Endothelial cell of umbilical vein (primary cell): ENCODE measurements around the gene CSRP1.
"Not testable (repeated sequence)": the region's sequence is repeated elsewhere in the genome, so short reads cannot be mapped to it uniquely, and the experiment has no call there.

Source experiments
- CTCF ChIP-seq, 2 donors: IDR thresholded peaks; 1 replicate in 1 of 2; 2 replicates in 1 of 2; pipeline ENCODE4 v1.5.1; 2011; ENCODE audit warnings: low read length in 2 of 2, mild to moderate bottlenecking in 2 of 2, moderate library complexity in 2 of 2, control low read depth in 1 of 2, inconsistent platforms in 1 of 2, low read depth in 1 of 2; ENCODE audit not compliant: insufficient read depth in 1 of 2; ENCODE audit errors: extremely low read depth in 1 of 2
- EZH2 ChIP-seq: IDR thresholded peaks from 2 replicates; pipeline ENCODE4 v1.6.1; 2012; ENCODE audit warnings: borderline replicate concordance, low read depth, mild to moderate bottlenecking, moderate library complexity, low read length, inconsistent platforms; ENCODE audit not compliant: severe bottlenecking
- POLR2A ChIP-seq: IDR thresholded peaks from 2 replicates; pipeline ENCODE4 v1.6.1; 2012; ENCODE audit warnings: low read depth, mild to moderate bottlenecking, control low read depth, low read length
- POLR2AphosphoS5 ChIP-seq: IDR thresholded peaks from 2 replicates; pipeline ENCODE4 v1.6.1; 2012; ENCODE audit warnings: low read depth, mild to moderate bottlenecking, control low read depth, low read length, moderate library complexity; ENCODE audit not compliant: insufficient read depth
- TF ChIP-seq, protein P1 (sequence below): IDR thresholded peaks from 2 replicates; pipeline ENCODE4 v1.6.1; 2011; ENCODE audit not compliant: insufficient read depth, insufficient read length

- TF ChIP-seq, protein P1, sequence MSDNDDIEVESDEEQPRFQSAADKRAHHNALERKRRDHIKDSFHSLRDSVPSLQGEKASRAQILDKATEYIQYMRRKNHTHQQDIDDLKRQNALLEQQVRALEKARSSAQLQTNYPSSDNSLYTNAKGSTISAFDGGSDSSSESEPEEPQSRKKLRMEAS = not testable (repeated sequence)
- TF ChIP-seq EZH2; POLR2A; CTCF (IDR thresholded peaks at IDR 0.05; ENCODE audit: extremely low read depth in 1 of 2, insufficient read depth in 1 of 2, low read depth in 1 of 2, low read length in 2 of 2); POLR2AphosphoS5: not testable (repeated sequence)
Observed at GRCh38 chr1:201472321-201472720, 34.6 kb downstream of the CSRP1 start.
